Measurements from ENCODE around the gene MYH9.
"Not testable (repeated sequence)": the region's sequence is repeated elsewhere in the genome, so short reads cannot be mapped to it uniquely, and the experiment has no call there.

MYH9 gene

DNA sequence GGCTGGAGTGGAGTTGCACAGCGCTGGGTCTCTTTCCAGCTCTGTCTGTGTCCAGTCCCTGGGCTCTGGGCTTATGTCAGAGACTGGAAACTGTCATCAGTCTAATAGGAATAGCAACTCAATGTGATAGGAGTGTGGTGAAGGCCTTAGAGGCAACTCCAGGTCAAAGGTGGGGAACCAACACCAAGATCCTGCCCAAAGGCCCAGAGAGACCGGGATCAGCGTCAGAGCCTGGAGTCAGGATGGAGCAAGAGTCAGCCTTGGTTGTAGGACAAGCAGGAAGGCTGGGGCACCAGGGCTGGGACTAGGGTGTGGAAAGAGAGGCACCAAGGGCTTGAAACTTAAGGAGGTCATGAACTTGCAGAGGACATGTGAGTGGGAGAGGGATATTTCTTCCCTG, 125.5 kb downstream of the MYH9 start:
- not testable (repeated sequence) for DNase-seq

- DNase-seq, result not testable (repeated sequence)
These were observed 126.1 kb downstream of the MYH9 start for GRCh38 chr22:36261675-36262074.

DNA sequence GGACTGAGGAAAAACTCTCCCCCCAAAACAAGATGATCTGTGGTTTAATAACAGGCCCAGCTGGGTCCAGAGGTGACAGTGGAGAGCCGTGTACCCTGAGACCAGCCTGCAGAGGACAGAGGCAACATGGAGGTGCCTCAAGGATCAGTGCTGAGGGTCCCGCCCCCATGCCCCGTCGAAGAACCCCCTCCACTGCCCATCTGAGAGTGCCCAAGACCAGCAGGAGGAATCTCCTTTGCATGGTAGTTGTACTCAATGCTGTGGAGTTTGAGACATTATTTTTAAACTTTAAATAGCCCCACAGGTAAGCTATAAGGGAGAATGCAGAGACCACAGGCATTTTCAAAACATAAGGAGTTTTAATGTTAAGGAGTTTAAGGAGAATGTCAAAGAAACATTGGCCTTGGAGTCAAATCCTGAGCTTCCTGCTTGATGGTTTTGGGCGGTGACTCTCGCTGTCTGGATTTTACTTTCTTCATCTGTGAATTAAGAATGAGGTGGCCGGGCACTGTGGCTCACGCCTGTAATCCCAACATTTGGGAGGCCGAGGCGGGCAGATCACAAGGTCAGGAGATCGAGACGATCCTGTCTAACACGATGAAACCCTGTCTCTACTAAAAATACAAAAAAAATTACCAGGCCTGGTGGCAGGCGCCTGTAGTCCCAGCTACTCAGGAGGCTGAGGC, 128.0 kb downstream of the MYH9 start:
- no peak for DNase-seq

DNA sequence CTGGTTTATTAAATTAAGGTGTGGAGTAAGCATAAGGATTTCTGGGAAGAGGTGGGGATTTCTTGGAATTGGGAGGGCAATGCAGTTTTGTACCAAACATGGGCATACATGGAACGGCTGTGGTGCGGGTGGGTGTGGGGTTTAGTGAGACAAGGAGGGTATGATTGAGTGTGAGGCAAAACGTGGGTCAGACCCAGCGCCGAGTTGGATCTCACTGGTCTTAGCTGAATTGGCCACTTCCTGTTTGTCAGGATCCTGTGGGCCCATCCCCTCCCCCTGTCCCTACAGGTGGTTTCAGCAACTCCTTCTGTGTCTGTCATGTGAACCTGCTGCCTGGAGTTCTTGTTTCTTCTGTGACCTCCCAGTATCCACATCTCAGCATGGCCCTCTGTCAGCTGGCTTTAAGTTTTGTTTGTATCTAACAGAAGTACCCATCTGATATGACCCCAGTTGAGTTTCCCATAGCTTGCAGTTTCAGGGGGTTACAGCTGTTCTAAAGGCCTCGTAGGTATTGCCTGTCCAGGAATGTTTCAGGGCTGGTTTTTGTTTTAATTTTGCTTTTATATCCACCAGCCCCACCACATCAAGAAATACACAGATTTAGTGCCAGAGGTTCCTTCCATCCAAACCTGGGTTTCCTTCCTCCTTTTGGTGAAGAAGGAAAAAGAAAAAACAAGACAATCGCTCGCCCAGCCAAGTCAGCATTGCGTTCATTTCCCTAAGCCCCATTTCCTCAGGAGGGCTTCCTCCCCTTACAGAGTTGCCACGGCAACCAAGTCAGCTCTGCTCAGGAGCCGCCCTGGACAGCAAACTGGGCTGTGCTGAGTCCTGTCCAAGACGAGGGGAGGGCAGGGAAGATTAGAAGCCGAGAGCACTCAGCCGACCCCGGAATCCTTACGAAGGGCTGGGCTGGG, 128.8 kb downstream of the MYH9 start:
- peak; percentile 46 for DNase-seq

DNA sequence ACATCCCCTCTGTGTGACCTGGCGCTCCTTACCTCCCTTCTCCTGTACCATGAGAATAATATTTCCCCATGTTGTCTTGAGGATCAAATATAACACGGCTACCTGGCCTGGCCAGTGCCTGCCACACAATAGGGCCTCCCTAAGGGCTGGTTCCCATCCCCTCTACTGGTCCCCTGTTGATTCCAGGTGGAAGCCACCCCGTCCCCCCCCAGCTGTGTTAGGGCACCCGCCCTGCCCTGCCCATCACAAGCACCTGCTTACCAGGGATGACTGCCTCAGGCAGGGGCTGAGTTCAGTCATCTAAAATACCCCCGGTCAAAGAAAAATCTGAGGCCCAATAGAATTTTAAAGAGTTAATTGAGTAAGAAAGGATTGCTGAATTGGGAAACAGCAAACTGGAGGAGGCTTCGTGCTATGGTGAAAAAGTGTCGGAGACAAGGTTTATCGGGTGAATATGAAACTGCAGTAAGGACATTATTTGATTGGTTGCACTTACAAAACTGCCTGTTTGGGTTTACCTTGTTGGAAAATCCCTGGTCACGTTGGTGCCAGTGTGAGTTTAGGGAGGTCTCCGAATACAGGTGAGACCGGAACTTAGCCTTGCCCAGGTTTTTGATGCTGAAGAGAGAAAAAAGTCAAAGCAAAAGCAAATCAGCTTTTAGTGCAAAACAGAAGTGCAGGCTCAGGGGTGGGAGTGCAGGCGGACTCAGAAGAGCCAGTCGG, 129.7 kb downstream of the MYH9 start:
- DNase-seq, result no peak

GRCh38 chr22:36257308-36257707, 130.5 kb downstream of the MYH9 start:
- DNase-seq, result no peak

DNA sequence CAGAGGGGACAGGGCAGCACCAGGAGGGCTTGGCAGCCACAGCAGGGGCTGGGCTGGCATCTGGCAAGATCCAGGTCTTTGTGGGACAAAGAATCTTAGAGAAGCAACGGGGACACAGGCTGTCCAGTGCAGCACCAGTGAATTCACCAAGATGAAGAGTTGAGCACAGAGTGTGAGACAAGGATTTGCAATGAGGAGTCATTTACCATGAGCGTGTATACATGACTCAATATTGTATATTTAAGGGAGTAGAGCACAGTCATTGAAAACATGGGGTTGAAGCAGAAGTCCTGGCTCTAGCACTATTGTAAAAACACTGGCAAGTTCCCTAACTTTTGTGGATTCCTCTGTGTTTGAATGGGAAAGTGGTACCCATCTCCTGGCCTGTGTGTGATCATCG, 131.3 kb downstream of the MYH9 start:
- DNase-seq, result no peak

DNA sequence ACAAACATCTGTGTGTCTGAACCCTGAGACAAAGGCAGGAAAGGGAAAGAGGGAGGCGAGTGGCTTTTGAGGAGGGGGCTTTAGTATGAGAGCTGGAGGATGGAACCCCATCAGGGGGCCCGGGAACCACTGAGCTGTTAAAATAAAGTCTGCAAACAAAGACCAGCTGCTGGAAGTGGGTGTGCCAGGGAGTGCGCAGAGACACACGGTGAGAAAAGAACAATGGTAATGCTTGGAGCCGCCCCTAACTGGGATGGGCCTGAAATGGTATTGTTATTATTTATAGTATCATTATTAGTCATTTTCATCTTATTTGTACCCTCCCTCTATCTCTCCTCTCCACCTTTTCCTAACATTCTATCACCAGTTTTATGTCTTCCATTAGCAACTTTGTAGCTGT, 132.2 kb downstream of the MYH9 start:
- not testable (repeated sequence) for DNase-seq

DNA sequence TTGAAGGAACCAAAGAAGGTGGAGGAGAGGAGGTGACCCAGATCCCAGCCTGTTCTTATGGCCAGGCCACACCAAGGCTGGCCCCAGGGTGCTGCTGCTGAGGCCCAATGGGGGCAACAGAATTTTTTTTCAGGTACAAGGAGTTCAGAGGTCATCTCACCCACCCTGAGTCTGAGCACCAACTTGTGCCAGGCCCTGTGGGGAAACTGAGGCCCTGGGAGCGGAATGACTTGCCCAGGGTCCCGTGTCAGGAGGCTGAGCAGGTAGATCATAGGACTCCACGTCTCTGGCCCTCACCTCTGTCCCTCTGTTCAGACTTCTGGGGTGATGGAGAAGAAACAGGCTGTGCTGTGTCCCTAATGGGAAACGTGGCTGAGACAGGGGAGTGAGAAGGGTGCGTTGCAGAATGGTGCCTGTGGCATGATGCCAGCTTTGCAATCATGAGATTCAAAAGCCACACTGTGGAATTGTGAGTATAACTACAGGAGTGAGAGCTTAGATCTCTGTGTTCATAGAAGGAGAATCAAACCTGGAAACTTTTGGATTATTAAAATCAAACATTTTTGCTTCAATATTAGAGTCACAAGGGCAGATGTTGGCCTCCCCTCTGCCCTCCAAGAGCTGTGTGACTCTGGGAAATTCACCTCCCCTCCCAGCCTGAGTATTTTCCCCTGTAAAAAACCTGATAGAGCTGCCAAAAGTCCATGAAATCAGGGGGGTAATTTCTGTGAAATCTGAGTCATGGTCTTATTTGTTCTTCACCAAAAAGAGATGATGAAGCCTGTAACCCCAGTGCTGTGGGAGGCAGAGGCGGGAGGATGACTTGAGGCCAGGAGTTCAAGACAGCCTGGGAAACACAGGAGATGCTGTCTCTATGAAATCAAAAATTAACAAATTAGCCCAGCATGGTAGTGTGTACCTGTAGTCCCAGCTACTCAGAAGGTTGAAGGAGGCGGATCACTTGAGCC, 134.0 kb downstream of the MYH9 start:
- no peak for DNase-seq

GRCh38 chr22:36252754-36253522, 134.8 kb downstream of the MYH9 start, which contains the start of gene APOL1:
Gene APOL1 (plus strand): TSS chr22:36253133. CDS start chr22:36254956, 1,823 bp downstream.
- peak; percentile 38 for DNase-seq

DNA sequence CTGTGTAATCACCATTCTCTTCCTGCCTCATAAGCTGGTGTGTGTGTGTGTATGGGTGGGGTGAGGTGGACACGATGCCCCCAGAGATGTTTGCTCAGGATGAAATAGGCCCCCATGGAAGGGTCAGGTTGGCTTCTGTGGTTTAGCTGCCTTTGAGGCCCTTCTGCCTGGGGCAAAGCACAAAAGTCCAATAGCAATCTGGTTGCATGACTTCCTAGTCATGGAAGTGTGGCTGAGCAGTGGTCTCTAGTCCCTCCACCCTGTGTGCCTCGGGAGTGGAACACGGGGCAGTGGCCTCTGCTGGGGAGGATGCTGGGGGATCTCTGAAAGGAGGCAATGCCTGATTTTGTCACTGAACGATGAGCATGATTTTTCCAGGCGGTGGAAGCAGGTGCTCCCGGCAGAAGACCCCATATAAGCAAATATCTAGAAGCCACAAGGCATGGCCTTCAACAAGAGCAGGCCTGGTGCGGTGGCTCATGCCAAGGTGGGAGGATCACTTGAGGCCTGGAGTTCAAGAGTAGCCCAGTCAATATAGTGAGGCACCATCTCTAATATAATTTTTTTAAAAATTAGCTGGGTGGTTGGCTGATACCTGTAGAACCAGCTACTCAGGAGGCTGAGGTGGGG, 135.7 kb downstream of the MYH9 start:
- not testable (repeated sequence) for DNase-seq

DNA sequence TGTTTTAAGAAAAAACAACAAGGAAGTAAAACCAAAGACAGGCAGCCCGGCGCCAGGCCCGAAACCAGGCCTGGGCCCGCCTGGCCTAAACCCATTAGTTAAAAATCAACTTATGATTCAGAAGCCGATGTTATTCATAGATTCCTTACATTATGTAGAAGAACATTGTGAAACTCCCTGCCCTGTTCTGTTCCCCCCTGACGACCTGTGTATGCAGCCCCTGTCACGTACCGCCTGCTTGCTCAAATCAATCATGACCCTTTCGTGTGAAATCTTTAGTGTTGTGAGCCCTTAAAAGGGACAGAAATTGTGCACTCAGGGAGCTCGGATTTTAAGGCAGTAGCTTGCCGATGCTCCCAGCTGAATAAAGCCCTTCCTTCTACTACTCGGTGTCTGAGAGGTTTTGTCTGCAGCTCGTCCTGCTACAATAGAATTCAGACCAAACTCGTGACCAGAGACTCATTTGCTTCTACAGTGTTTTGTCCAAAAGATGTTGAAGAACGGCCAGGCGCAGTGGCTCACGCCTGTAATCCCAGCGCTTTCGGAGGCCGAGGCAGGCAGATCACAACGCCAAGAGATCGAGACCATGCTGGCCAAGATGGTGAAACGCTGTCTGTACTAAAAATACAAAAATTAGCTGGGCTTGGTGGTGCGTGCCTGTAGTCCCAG, 137.3 kb downstream of the MYH9 start:
- DNase-seq, result not testable (repeated sequence)

- DNase-seq, result no peak
These were observed 138.6 kb downstream of the MYH9 start for GRCh38 chr22:36249160-36249559.

DNA sequence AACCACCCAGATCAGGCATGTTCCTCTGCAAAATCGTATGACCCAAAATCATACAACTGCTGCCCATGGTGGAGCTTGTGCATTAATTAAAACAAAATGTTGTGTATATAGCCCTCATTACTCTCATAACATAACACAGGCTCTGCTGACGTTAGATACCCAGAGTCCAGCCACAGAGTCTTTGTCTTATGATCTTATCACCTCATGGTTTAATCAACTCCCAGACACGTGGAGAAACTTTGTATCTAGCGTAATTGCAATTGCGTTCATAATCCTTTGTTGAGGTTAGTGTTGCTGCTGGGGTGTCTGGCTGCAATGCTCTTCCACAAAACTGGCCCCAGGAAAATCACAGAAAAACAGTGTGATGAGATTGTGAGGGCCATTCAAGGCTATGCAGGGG, 139.8 kb downstream of the MYH9 start:
- no peak for DNase-seq

DNA sequence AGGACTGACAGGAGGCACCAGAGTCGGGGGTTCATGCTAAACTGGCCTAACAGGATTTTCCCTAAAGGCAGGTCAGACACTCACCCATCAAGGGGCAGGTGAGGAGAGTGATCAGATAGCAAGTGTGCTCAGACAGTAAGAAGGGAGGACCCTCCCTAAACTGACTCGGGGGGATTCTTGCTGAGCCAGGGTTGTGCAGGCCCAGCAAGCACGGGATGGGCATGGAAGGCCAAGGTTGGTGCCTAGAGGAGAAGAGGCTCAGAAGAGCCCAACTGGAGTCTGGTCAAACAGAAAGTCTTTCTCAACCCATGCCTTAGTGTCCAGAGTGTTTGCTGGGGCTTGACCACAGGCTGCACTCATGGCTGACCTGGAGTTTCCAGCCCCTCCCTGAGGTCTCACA, 141.0 kb downstream of the MYH9 start:
- DNase-seq, result no peak

DNA sequence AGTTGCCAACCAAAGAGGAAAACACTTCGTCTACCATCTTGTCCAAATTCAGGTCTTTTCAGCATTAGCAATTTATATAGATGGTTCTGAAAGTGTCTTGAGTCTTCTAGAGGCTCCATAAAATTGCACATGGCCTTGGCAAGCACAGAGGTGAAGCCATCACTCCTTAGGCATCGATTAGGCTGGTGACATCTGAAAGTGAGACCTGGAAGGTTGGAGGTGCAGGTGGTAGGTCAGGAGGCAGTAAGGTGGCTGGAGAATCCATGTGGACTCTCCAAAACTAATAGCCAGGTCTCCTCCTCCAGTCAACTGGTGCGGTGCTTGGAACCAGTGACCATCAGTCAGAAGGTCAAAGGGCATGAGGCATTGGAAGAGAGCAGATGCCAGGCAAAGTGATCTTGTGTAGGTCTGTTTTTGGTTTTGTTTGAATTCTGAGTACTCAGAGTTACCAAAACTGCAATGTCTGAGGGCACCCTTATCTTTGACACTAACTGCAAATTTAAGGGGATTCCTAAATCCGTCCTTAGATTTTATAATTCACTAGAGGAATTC, 141.9 kb downstream of the MYH9 start:
- no peak for DNase-seq

DNA sequence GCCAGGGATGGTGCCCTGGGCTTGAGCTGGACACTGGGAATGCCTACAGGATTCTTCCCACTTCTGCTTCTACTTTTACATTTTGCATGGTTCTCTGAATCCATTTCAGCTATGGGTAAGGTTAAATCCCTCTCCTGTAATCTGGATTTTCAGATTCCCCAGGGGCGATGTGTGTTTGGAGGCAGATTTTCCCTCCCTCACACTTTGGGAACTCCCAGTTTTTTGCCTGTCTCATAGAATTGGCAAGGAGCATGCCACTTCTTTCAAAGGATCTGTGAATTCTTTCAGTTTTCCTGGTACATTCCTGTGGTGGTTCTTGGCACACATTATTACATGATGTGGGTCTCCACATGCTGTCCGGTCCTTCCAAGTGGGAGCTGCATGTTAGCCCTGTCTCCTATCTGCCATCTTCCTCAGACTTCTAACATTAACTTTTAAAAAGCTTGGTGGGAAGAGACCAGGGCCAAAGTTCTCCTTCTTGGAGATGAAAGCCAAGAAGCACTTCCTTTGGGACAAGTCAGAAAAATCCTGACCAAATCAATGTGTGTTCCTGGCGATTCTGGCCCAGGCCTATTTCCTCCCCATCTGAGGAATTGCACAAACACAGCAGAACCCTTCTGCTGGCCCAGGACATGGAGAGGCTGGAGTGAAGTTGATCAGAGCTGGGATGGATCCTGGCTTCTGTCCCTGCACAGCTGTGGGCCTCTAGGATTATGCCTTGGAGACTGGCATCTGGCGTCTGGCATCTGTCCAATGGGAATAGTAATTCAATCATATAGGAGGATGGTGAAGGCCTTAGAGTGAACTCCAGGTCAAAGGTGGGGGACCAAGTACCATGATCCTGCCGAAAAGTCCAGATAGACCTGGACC, 143.0 kb downstream of the MYH9 start:
- DNase-seq, result no peak

- DNase-seq, result no peak
These were observed 143.8 kb downstream of the MYH9 start for GRCh38 chr22:36243986-36244385.

All from DMS53 (cell line).